Measurements from ENCODE around the gene PCDH9.
A peak's percentile ranks its signal among the peaks of the same experiment; 100 is the strongest.

PCDH9 gene

GRCh38 chr13:67229481-67230403, at the start of gene PCDH9:
TSS of gene PCDH9 (minus strand) at chr13:67230336. CDS start at chr13:67228440, 1,896 bp downstream.
- TF ChIP-seq CTCF (IDR thresholded peaks at IDR 0.05; ENCODE audit: insufficient read depth, low read length, poor library complexity, severe bottlenecking) = no peak
- Histone ChIP-seq H3K4me3 (replicated peaks; ENCODE audit: low read depth, low read length) (peak within 1 kb of the TSS; percentile 47), H3K36me3 (ENCODE audit: control insufficient read depth, insufficient read depth, low read length) (no peaks in the 10 kb centered on the region), H3K27me3 (replicated peaks; ENCODE audit: control insufficient read depth, insufficient read depth, low read length) (peaks cover 4% of the 10 kb centered on the region; the same call in 1 of the 2 replicates)
- no peak for DNase-seq (ENCODE audit: extremely low read depth, insufficient read length)

- no peaks in the 10 kb centered on the region for H3K27me3 ChIP-seq (replicated peaks; ENCODE audit: control insufficient read depth, insufficient read depth, low read length)
- no peaks in the 10 kb centered on the region for H3K36me3 ChIP-seq (ENCODE audit: control insufficient read depth, insufficient read depth, low read length)
- no peak overlapping the region for H3K4me3 ChIP-seq (replicated peaks; ENCODE audit: low read depth, low read length)
- no peak for TF ChIP-seq CTCF (IDR thresholded peaks at IDR 0.05; ENCODE audit: insufficient read depth, low read length, poor library complexity, severe bottlenecking)
- no peak for DNase-seq (ENCODE audit: extremely low read depth, insufficient read length)
Observed at GRCh38 chr13:67278235-67278634, 48.1 kb upstream of the PCDH9 start.

- H3K4me3 ChIP-seq (replicated peaks; ENCODE audit: low read depth, low read length) = no peak overlapping the region
- no peaks in the 10 kb centered on the region for H3K36me3 ChIP-seq (ENCODE audit: control insufficient read depth, insufficient read depth, low read length)
- no peaks in the 10 kb centered on the region for H3K27me3 ChIP-seq (replicated peaks; ENCODE audit: control insufficient read depth, insufficient read depth, low read length)
- DNase-seq (ENCODE audit: extremely low read depth, insufficient read length) = no peak
- no peak for TF ChIP-seq CTCF (IDR thresholded peaks at IDR 0.05; ENCODE audit: insufficient read depth, low read length, poor library complexity, severe bottlenecking)
Observed at GRCh38 chr13:67277581-67277980, 47.4 kb upstream of the PCDH9 start.

- Histone ChIP-seq H3K4me3 (replicated peaks; ENCODE audit: low read depth, low read length) (no peak overlapping the region), H3K36me3 (ENCODE audit: control insufficient read depth, insufficient read depth, low read length) (no peaks in the 10 kb centered on the region), H3K27me3 (replicated peaks; ENCODE audit: control insufficient read depth, insufficient read depth, low read length) (no peaks in the 10 kb centered on the region)
- no peak for DNase-seq (ENCODE audit: extremely low read depth, insufficient read length)
- no peak for TF ChIP-seq CTCF (IDR thresholded peaks at IDR 0.05; ENCODE audit: insufficient read depth, low read length, poor library complexity, severe bottlenecking)
Observed at GRCh38 chr13:67275351-67275960, 45.3 kb upstream of the PCDH9 start.

GRCh38 chr13:67273001-67273400, 42.9 kb upstream of the PCDH9 start:
- Histone ChIP-seq H3K27me3 (replicated peaks; ENCODE audit: control insufficient read depth, insufficient read depth, low read length) (no peaks in the 10 kb centered on the region), H3K36me3 (ENCODE audit: control insufficient read depth, insufficient read depth, low read length) (no peaks in the 10 kb centered on the region), H3K4me3 (replicated peaks; ENCODE audit: low read depth, low read length) (no peak overlapping the region)
- no peak for DNase-seq (ENCODE audit: extremely low read depth, insufficient read length)
- TF ChIP-seq CTCF (IDR thresholded peaks at IDR 0.05; ENCODE audit: insufficient read depth, low read length, poor library complexity, severe bottlenecking) = no peak
